Sigmoid colon (tissue), 7 donors: ENCODE measurements around the gene CDK5RAP3. TPM values are rescaled to one million over a fixed set of nuclear protein-coding genes. Genes with fewer than 3 reads are reported as not detected.
A peak's percentile ranks its signal among the peaks of the same experiment; 100 is the strongest.

Experiments used
- DNase-seq: peaks from one replicate; pipeline ENCODE4 v3.0.0-alpha.2; 2019
- H3K27ac ChIP-seq, 4 donors: fragments of 200-600 bp; sonication (generic); one replicate each; pipeline ENCODE4 v1.5.1; 2016 to 2019; ENCODE audit warnings: mild to moderate bottlenecking in 1 of 4
- H3K27me3 ChIP-seq, 3 donors: fragments of 200-600 bp; sonication (generic); one replicate each; pipeline ENCODE4 v1.5.1; 2019; ENCODE audit warnings: mild to moderate bottlenecking in 1 of 3
- H3K36me3 ChIP-seq, 4 donors: fragments of 200-600 bp; sonication (generic); one replicate each; pipeline ENCODE4 v1.5.1; 2016 to 2019
- H3K4me1 ChIP-seq, 4 donors: fragments of 200-600 bp; sonication (generic); one replicate each; pipeline ENCODE4 v1.5.1; 2017 to 2019
- H3K4me3 ChIP-seq, 4 donors: fragments of 200-600 bp; sonication (generic); one replicate each; pipeline ENCODE4 v1.5.1; 2017 to 2019; ENCODE audit warnings: mild to moderate bottlenecking in 2 of 4, moderate library complexity in 1 of 4
- H3K9me3 ChIP-seq, 4 donors: fragments of 200-600 bp in 3 of 4; sonication (generic) in 3 of 4; one replicate each; pipeline versions ENCODE4 v1.5.1 to v1.6.1; 2013 to 2019
- EP300 ChIP-seq, 4 donors: sonication (generic); formaldehyde crosslinking; IDR thresholded peaks; one replicate each; pipeline ENCODE4 v1.6.1; 2017; ENCODE audit warnings: antibody characterized with exemption in 4 of 4
- POLR2A ChIP-seq, 2 donors: fragments of 450-650 bp; IDR thresholded peaks; one replicate each; pipeline ENCODE4 v1.6.1; 2016; ENCODE audit warnings: antibody characterized with exemption in 2 of 2, mild to moderate bottlenecking in 2 of 2, moderate library complexity in 2 of 2
- POLR2AphosphoS5 ChIP-seq, 4 donors: sonication (generic); formaldehyde crosslinking; IDR thresholded peaks; one replicate each; pipeline ENCODE4 v1.6.1; 2017; ENCODE audit warnings: antibody characterized with exemption in 4 of 4
- WGBS, 2 donors: extraction: QIAGEN DNeasy Blood & Tissue Kit; methylation state at CpG; one replicate each; pipeline ENCODE4 v1.1.7; 2013; 5-methylcytosine and 5-hydroxymethylcytosine counted together
- intact Hi-C: fragments of 100-400 bp; cut with DNase I; formaldehyde crosslinking; loops from one replicate; pipeline ENCODE4 v1.15.1; 2023
- polyA plus RNA-seq, 3 donors: library from polyadenylated mRNA; stranded (reverse); fragments of 200-250 nt; gene quantifications; one replicate each; pipeline ENCODE4 v1.2.3, GENCODE V29; 2013
- total RNA-seq, 4 donors: library from RNA; depleted of rRNA; stranded (reverse); fragments of >200 nt; gene quantifications; one replicate each; pipeline ENCODE4 v1.1.0, GENCODE V29; 2016
- TF ChIP-seq, protein P1 (sequence below), 4 experiments: fragments of 450-650 bp in 3 of 4; fragments of 200-600 bp in 1 of 4; IDR thresholded peaks; one replicate each; pipeline ENCODE4 v1.5.1; 2016 to 2019; ENCODE audit warnings: antibody characterized with exemption in 4 of 4, mild to moderate bottlenecking in 3 of 4, moderate library complexity in 2 of 4
- donor health status: healthy with polysubstance abuse.
- donor health status: Bipolar disorder and iron deficiency.
- donor health status: healthy.

Gene CDK5RAP3
- total and polyA plus RNA-seq, 7 donors: 43.5 to 200 (median 71.5) TPM

DNA sequence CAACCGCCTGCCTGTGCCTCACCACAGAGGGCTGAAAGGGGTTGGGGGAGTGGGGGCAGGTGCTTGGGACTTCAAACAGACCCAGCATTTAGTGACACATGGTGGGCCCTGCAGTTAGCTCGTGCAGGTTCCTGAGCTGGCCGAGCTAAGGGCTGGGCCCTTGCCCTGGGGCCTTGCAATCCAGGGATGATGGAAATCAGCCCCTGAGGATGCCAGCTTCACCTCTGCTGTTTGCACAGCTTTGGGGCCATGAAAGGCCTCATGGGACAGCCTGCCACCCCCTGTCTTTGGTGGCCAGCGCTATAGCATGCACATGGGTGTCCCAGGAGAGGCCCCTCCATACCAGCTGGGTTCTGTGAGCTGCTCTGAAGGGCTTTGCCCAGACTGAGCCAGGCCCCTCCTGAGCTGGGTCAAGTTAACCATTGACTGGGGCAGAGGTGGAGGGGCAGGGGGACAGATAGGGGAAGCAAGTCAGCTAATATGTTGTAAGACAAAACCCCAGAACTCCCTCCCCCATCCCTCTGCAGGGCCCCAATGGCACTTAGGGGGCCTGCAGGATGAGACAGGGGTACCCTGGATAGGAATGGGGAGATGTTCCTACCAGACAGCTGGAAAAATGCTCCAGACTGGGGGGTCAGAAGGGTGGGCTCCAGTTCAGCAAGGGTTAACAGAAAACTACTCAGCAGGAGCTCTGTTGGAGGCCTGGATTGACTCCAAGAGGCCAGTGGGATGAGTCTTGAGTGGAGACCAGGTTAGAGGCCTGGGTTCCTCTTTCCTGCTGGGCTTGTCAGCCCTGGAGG is 13.9 kb upstream of the CDK5RAP3 start:
- H3K27me3 ChIP-seq: no peaks in the 10 kb centered on the region
- 10 to 56% methylated on average over 4 of the region's 4 CpGs for WGBS, 2 donors
- no peaks in the 10 kb centered on the region for H3K4me1 ChIP-seq
- H3K9me3 ChIP-seq: no peaks in the 10 kb centered on the region
- H3K4me3 ChIP-seq: peak overlapping the region in 1 of 4 donors; percentile 11
- intact Hi-C loops: no loop called here
- peak overlapping the region in 1 of 4 donors; percentile 34 for H3K27ac ChIP-seq
- H3K36me3 ChIP-seq: no peaks in the 10 kb centered on the region
- DNase-seq: no peak
- TF ChIP-seq EP300 (IDR thresholded peaks at IDR 0.05) (no peak), POLR2A (IDR thresholded peaks at IDR 0.05) (no peak), POLR2AphosphoS5 (IDR thresholded peaks at IDR 0.05) (no peak)
- TF ChIP-seq, protein P1, sequence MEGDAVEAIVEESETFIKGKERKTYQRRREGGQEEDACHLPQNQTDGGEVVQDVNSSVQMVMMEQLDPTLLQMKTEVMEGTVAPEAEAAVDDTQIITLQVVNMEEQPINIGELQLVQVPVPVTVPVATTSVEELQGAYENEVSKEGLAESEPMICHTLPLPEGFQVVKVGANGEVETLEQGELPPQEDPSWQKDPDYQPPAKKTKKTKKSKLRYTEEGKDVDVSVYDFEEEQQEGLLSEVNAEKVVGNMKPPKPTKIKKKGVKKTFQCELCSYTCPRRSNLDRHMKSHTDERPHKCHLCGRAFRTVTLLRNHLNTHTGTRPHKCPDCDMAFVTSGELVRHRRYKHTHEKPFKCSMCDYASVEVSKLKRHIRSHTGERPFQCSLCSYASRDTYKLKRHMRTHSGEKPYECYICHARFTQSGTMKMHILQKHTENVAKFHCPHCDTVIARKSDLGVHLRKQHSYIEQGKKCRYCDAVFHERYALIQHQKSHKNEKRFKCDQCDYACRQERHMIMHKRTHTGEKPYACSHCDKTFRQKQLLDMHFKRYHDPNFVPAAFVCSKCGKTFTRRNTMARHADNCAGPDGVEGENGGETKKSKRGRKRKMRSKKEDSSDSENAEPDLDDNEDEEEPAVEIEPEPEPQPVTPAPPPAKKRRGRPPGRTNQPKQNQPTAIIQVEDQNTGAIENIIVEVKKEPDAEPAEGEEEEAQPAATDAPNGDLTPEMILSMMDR (IDR thresholded peaks at IDR 0.05): no peak

DNA sequence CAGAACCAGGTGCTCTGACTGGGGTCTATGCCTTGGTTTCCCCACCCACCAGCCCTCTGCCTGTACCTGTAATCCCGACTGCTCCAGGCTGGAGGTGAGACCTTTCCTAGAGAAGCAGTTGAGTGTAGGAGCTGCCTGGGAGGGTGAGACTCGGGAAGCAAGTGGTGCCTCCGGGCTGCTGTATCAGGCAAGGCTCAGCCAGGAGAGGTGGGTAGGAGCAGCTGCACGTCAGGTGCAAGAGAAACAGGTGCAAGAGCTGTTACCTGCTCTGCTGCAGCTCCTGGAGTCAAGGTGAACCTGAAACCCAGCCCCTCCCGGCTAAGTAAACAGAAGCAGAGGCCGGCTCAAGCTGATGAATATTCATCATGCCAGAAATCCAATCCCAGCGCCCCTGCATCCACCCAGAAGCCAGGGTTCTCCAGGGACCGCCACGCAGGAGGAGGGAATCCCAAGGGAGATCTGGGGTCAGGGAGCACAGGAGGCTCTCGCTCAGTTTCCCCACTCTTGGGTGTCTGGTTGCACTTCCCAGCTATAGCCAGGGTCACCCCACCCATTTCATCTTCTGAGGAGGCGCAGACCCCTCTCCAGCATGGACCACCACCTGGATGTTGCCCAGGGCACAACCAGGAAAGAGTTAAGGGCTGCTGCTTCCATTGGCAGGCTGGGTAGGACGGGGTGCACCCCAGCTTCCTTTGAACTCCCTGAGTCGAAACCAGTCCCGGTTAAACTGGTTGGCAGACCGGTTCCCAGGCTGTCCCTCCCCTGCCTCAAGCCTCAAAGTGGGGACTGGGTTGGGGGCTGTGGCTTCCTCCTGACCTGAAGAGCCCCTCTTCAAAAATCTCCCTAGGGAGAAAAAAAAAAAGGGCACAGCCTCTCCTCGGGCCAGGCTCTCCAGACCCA is 13.1 kb upstream of the CDK5RAP3 start, which contains the start of gene PRR15L:
Gene PRR15L, minus strand, starts transcription at position 293 of the 900 bp plus-strand sequence. CDS start 4,649 bp downstream, outside the sequence.
- TF ChIP-seq POLR2AphosphoS5 (IDR thresholded peaks at IDR 0.05): peak in 1 of 4 donors; percentile 51
- no peak for TF ChIP-seq EP300 (IDR thresholded peaks at IDR 0.05)
- TF ChIP-seq POLR2A (IDR thresholded peaks at IDR 0.05): peak in 1 of 2 donors; percentile 84
- TF ChIP-seq, protein P1 (IDR thresholded peaks at IDR 0.05): no peak
- no peaks in the 10 kb centered on the region for H3K36me3 ChIP-seq
- intact Hi-C loops: no loop called here
- H3K9me3 ChIP-seq: no peaks in the 10 kb centered on the region
- H3K4me1 ChIP-seq: no peaks in the 10 kb centered on the region
- WGBS, 2 donors: 12 to 50% methylated on average over 16 of the region's 16 CpGs
- no peak for DNase-seq
- no peaks in the 10 kb centered on the region for H3K27me3 ChIP-seq
- peak within 1 kb of the TSS in 1 of 4 donors; percentile 11 for H3K4me3 ChIP-seq
- peak within 1 kb of the TSS in 1 of 4 donors; percentile 34 for H3K27ac ChIP-seq

DNA sequence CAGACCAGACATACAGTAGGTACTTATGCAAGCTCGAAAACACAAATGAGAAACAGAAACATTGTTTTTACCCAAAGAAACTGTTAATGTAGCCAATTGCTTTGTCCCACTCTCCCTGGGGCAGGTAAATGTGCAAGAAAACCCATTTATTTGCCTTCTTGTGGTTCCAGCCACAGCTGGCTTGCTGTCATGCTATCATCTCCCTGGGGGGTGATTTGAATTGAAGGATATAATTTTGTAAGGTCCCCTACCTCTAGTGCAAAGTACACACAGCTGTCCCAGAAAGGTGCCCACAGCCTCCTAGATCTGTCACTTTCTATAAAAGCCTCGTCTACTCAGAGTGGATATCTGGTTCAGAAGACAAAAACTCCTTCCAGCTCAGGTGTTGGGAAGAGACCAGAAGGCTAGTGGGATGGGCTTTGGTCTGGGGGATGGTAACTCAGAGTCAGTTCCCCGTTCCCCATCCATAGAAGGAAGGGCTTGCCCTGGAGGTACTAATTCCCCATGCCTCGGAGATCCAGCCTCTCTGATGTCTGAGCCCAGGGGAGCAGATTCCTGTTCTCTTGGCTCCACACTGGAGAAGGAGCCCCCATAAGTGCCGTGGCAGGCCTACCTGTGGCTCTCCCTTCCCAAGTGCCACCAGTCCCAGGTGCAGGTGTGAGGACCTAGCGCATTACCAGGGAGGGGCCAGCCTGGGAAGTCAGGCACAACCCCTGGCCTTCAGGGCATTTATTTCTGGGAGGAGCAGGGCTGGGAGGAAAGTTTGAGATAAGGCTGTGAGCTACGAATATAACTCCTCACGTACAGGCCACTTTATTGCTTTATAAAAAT is 10.9 kb upstream of the CDK5RAP3 start:
- no peaks in the 10 kb centered on the region for H3K36me3 ChIP-seq
- H3K27ac ChIP-seq: no peak overlapping the region
- H3K4me3 ChIP-seq: no peak overlapping the region
- no peak for DNase-seq
- no peaks in the 10 kb centered on the region for H3K27me3 ChIP-seq
- 16 to 69% methylated on average over 8 of the region's 8 CpGs for WGBS, 2 donors
- H3K9me3 ChIP-seq: no peaks in the 10 kb centered on the region
- intact Hi-C loops: no loop called here
- no peaks in the 10 kb centered on the region for H3K4me1 ChIP-seq
- TF ChIP-seq POLR2AphosphoS5 (IDR thresholded peaks at IDR 0.05) (peak in 1 of 4 donors; percentile 39), EP300 (IDR thresholded peaks at IDR 0.05) (no peak), POLR2A (IDR thresholded peaks at IDR 0.05) (peak in 1 of 2 donors; percentile 61)
- TF ChIP-seq, protein P1 (IDR thresholded peaks at IDR 0.05): no peak

DNA sequence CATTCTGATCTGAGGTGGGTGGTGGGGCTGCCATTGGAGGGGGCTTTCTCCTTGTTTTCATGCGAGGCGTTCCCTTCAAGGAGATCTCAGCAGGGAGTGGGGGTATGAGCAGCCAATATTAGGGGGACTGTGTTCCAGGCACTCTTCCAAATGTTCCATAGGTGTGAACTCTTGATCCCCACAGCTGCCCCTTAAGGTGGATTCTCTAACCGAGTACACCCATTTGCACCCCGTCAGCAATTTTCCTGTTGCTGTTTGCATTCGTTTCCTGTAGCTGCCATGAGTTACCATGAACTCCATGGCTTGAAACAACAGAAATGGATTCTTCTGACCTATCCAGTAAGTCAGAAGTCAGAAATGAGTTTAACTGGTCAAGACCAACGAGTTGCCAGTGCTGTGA is 9.5 kb upstream of the CDK5RAP3 start:
- no peaks in the 10 kb centered on the region for H3K9me3 ChIP-seq
- H3K27ac ChIP-seq: no peak overlapping the region
- TF ChIP-seq, protein P1 (IDR thresholded peaks at IDR 0.05): no peak
- TF ChIP-seq POLR2AphosphoS5 (IDR thresholded peaks at IDR 0.05): no peak
- TF ChIP-seq EP300 (IDR thresholded peaks at IDR 0.05): no peak
- TF ChIP-seq POLR2A (IDR thresholded peaks at IDR 0.05): no peak
- 88 to 89% methylated on average over 6 of the region's 6 CpGs for WGBS, 2 donors
- no peak for DNase-seq
- H3K36me3 ChIP-seq: no peaks in the 10 kb centered on the region
- H3K27me3 ChIP-seq: no peaks in the 10 kb centered on the region
- H3K4me1 ChIP-seq: peaks cover 0 to 4% (median 1%) of the 10 kb centered on the region in 4 donors
- intact Hi-C loops: no loop called here
- no peak overlapping the region for H3K4me3 ChIP-seq
